ENCODE measurements around the gene MTMR3. TPM values are rescaled to one million over a fixed set of nuclear protein-coding genes. Genes with fewer than 3 reads are reported as not detected.

MTMR3 gene
- total RNA-seq, 1 experiment from 2014 or later: 27.3 TPM

- POLR2A ChIA-PET: no interaction called here
- intact Hi-C loops (cut with micrococcal nuclease; ENCODE audit: unreplicated experiment): no loop called here
- Histone ChIP-seq H3K4me1 (no peaks in the 10 kb centered on the region), H3K4me3 (ENCODE audit: low read depth, low read length) (no peak overlapping the region), H3K36me3 (ENCODE audit: control insufficient read depth, insufficient read depth, low read length) (no peaks in the 10 kb centered on the region), H3K9me3 (no peaks in the 10 kb centered on the region), H3K27me3 (replicated peaks; ENCODE audit: control insufficient read depth, insufficient read depth, low read length) (no peaks in the 10 kb centered on the region)
- H3K27ac Mint-ChIP-seq (ENCODE audit: unreplicated experiment): no peak overlapping the region
- TF ChIP-seq CTCF (IDR thresholded peaks at IDR 0.05; ENCODE audit: insufficient read depth in 1 of 2, low read depth in 1 of 2, low read length in 1 of 2, severe bottlenecking in 1 of 2, unreplicated experiment in 1 of 2): no peak
- no peaks in the 10 kb centered on the region for H3K4me1 Mint-ChIP-seq (ENCODE audit: low read depth, unreplicated experiment)
- no peak for DNase-seq
- no peaks in the 10 kb centered on the region for H3K27me3 Mint-ChIP-seq (ENCODE audit: insufficient read depth, unreplicated experiment)
- CTCF ChIA-PET: no interaction called here
- no peaks in the 10 kb centered on the region for H3K9me3 Mint-ChIP-seq (ENCODE audit: unreplicated experiment)
- no peaks in the 10 kb centered on the region for H3K36me3 Mint-ChIP-seq (ENCODE audit: insufficient read depth, unreplicated experiment)
- no TSS peak for BruUV-seq (replicated peaks)
- no peak overlapping the region for H3K4me3 Mint-ChIP-seq (ENCODE audit: unreplicated experiment)
Measured at GRCh38 chr22:29958170-29958569, 75.2 kb downstream of the MTMR3 start.

- Histone ChIP-seq H3K4me1 (no peaks in the 10 kb centered on the region), H3K36me3 (ENCODE audit: control insufficient read depth, insufficient read depth, low read length) (no peaks in the 10 kb centered on the region; the same call in 1 of the 2 replicates), H3K27me3 (replicated peaks; ENCODE audit: control insufficient read depth, insufficient read depth, low read length) (no peaks in the 10 kb centered on the region), H3K9me3 (no peaks in the 10 kb centered on the region), H3K4me3 (ENCODE audit: low read depth, low read length) (no peak overlapping the region)
- no peaks in the 10 kb centered on the region for H3K4me1 Mint-ChIP-seq (ENCODE audit: low read depth, unreplicated experiment)
- intact Hi-C loops (cut with micrococcal nuclease; ENCODE audit: unreplicated experiment): no loop called here
- TF ChIP-seq CTCF (IDR thresholded peaks at IDR 0.05; ENCODE audit: insufficient read depth in 1 of 2, low read depth in 1 of 2, low read length in 1 of 2, severe bottlenecking in 1 of 2, unreplicated experiment in 1 of 2): no peak
- no peak for DNase-seq
- CTCF ChIA-PET: no interaction called here
- no TSS peak for BruUV-seq (replicated peaks)
- peaks cover 5% of the 10 kb centered on the region for H3K36me3 Mint-ChIP-seq (ENCODE audit: insufficient read depth, unreplicated experiment)
- H3K27ac Mint-ChIP-seq (ENCODE audit: unreplicated experiment): no peak overlapping the region
- no peak overlapping the region for H3K4me3 Mint-ChIP-seq (ENCODE audit: unreplicated experiment)
- H3K27me3 Mint-ChIP-seq (ENCODE audit: insufficient read depth, unreplicated experiment): no peaks in the 10 kb centered on the region
- no peaks in the 10 kb centered on the region for H3K9me3 Mint-ChIP-seq (ENCODE audit: unreplicated experiment)
- POLR2A ChIA-PET: no interaction called here
Measured at GRCh38 chr22:29964776-29965175, 81.8 kb downstream of the MTMR3 start.

GRCh38 chr22:29967461-29967860, 84.5 kb downstream of the MTMR3 start:
- Mint-ChIP-seq H3K36me3 (ENCODE audit: insufficient read depth, unreplicated experiment) (peaks cover 5% of the 10 kb centered on the region), H3K4me3 (ENCODE audit: unreplicated experiment) (no peak overlapping the region), H3K9me3 (ENCODE audit: unreplicated experiment) (no peaks in the 10 kb centered on the region), H3K4me1 (ENCODE audit: low read depth, unreplicated experiment) (no peaks in the 10 kb centered on the region), H3K27ac (ENCODE audit: unreplicated experiment) (no peak overlapping the region), H3K27me3 (ENCODE audit: insufficient read depth, unreplicated experiment) (no peaks in the 10 kb centered on the region)
- no peak overlapping the region for H3K4me3 ChIP-seq (ENCODE audit: low read depth, low read length)
- no peak for TF ChIP-seq CTCF (IDR thresholded peaks at IDR 0.05; ENCODE audit: insufficient read depth in 1 of 2, low read depth in 1 of 2, low read length in 1 of 2, severe bottlenecking in 1 of 2, unreplicated experiment in 1 of 2)
- CTCF ChIA-PET: interaction anchor here (0.6 to 1.0 kb wide), 2 partner anchors 38 to 84 kb away, joined by 3 to 5 read pairs; partner anchors contain the start of gene MTMR3
- peak in 1 of 2 experiments; percentile 4 for DNase-seq
- no peaks in the 10 kb centered on the region for H3K4me1 ChIP-seq
- intact Hi-C loops (cut with micrococcal nuclease; ENCODE audit: unreplicated experiment): no loop called here
- H3K9me3 ChIP-seq: no peaks in the 10 kb centered on the region
- no peaks in the 10 kb centered on the region; the same call in 1 of the 2 replicates for H3K36me3 ChIP-seq (ENCODE audit: control insufficient read depth, insufficient read depth, low read length)
- BruUV-seq (replicated peaks): no TSS peak
- POLR2A ChIA-PET: no interaction called here
- H3K27me3 ChIP-seq (replicated peaks; ENCODE audit: control insufficient read depth, insufficient read depth, low read length): no peaks in the 10 kb centered on the region

Measured in Caco-2 (cell line).